Vagina (tissue), 2 donors: ENCODE measurements around the gene IGFBP5.

Source experiments
- POLR2A ChIP-seq, 2 donors: fragments of 450-650 bp; IDR thresholded peaks; one replicate each; pipeline ENCODE4 v1.6.1; 2017; ENCODE audit warnings: antibody characterized with exemption in 2 of 2, mild to moderate bottlenecking in 2 of 2, moderate library complexity in 2 of 2
- POLR2AphosphoS5 ChIP-seq, 2 donors: sonication (generic); formaldehyde crosslinking; IDR thresholded peaks; one replicate each; pipeline ENCODE4 v1.9.0; 2017; ENCODE audit warnings: antibody characterized with exemption in 2 of 2, mild to moderate bottlenecking in 2 of 2, low read depth in 1 of 2; ENCODE audit not compliant: insufficient read depth in 1 of 2
- TF ChIP-seq, protein P1 (sequence below), 3 experiments: fragments of 450-650 bp in 2 of 3; fragments of 200-600 bp in 1 of 3; sonication (generic) in 1 of 3; IDR thresholded peaks; one replicate each; pipeline ENCODE4 v1.5.1; 2017 to 2019; ENCODE audit warnings: antibody characterized with exemption in 3 of 3, mild to moderate bottlenecking in 2 of 3, moderate library complexity in 2 of 3

DNA sequence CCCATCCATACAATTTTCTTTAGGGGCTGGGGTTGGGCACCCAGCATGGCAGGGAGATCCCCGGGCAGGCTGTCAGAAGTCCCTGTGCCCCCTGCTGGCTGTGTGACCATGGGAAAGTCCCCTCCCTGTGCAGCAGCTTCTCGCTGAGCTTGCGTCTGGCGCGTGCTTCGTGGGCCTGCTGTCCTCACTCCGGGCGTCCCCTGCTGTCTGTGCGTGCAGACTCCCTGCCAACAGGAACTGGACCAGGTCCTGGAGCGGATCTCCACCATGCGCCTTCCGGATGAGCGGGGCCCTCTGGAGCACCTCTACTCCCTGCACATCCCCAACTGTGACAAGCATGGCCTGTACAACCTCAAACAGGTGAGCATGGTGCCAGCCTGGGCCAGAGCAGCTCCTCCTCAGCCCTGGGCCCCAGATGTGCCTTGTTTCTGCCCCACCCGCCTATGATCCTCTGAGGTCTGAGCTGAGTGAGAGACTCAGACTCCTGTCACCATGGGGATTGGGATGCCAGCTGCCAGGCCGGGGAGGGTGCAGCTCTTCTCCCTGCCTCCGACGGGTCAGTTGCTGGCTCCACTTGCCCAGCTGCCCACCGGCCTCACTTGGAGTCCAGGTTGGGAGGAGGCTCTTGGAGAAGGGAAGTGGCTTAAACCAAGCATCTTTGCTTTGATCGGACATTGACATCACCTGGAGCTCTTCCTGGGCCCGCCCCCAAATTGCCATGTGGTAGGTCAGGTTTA is 33.5 kb downstream of the IGFBP5 start:
- TF ChIP-seq, protein P1, sequence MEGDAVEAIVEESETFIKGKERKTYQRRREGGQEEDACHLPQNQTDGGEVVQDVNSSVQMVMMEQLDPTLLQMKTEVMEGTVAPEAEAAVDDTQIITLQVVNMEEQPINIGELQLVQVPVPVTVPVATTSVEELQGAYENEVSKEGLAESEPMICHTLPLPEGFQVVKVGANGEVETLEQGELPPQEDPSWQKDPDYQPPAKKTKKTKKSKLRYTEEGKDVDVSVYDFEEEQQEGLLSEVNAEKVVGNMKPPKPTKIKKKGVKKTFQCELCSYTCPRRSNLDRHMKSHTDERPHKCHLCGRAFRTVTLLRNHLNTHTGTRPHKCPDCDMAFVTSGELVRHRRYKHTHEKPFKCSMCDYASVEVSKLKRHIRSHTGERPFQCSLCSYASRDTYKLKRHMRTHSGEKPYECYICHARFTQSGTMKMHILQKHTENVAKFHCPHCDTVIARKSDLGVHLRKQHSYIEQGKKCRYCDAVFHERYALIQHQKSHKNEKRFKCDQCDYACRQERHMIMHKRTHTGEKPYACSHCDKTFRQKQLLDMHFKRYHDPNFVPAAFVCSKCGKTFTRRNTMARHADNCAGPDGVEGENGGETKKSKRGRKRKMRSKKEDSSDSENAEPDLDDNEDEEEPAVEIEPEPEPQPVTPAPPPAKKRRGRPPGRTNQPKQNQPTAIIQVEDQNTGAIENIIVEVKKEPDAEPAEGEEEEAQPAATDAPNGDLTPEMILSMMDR (IDR thresholded peaks at IDR 0.05): no peak
- TF ChIP-seq POLR2AphosphoS5 (IDR thresholded peaks at IDR 0.05; ENCODE audit: insufficient read depth in 1 of 2, low read depth in 1 of 2): no peak
- no peak for TF ChIP-seq POLR2A (IDR thresholded peaks at IDR 0.05)
